M059J (cell line): ENCODE measurements around the gene SERTAD3. TPM values are rescaled to one million over a fixed set of nuclear protein-coding genes. Genes with fewer than 3 reads are reported as not detected.
A peak's percentile ranks its signal among the peaks of the same experiment; 100 is the strongest.
"Not testable (repeated sequence)": the region's sequence is repeated elsewhere in the genome, so short reads cannot be mapped to it uniquely, and the experiment has no call there.

Source experiments
- DNase-seq: peaks from one replicate; pipeline ENCODE4 v3.0.0-alpha.2; 2012; ENCODE audit warnings: low read depth
- total RNA-seq: library from RNA; depleted of rRNA; stranded (reverse); fragments of >200 nt; shearing (Covaris generic); gene quantifications from 2 replicates; pipeline ENCODE4 v1.2.3, GENCODE V29; 2014

SERTAD3 gene
- total RNA-seq, 1 experiment from 2014 or later = 15.9 TPM

GRCh38 chr19:40457953-40458596 lies 13.9 kb upstream of the SERTAD3 start:
- no peak for DNase-seq

- no peak for DNase-seq
Observed at GRCh38 chr19:40457048-40457447, 12.9 kb upstream of the SERTAD3 start.

GRCh38 chr19:40453943-40454342 lies 9.8 kb upstream of the SERTAD3 start:
- peak; percentile 58 for DNase-seq

GRCh38 chr19:40453151-40453735 lies 9.1 kb upstream of the SERTAD3 start:
- DNase-seq = no peak

GRCh38 chr19:40452016-40452415 lies 7.9 kb upstream of the SERTAD3 start:
- no peak for DNase-seq

- DNase-seq = no peak
Observed at GRCh38 chr19:40450664-40451063, 6.5 kb upstream of the SERTAD3 start.

GRCh38 chr19:40449506-40449905 lies 5.4 kb upstream of the SERTAD3 start:
- DNase-seq = no peak

GRCh38 chr19:40446263-40446784 lies 2.2 kb upstream of the SERTAD3 start:
- DNase-seq = no peak

- peak; percentile 33 for DNase-seq
Observed at GRCh38 chr19:40445780-40446262, 1.7 kb upstream of the SERTAD3 start.

GRCh38 chr19:40444825-40445312 lies 734 bp upstream of the SERTAD3 start:
- no peak for DNase-seq

- peak; percentile 98 for DNase-seq
Observed at GRCh38 chr19:40443131-40443999, 770 bp downstream of the SERTAD3 start.

- no peak for DNase-seq
Observed at GRCh38 chr19:40442328-40443130, 1.6 kb downstream of the SERTAD3 start.

- DNase-seq = no peak
Observed at GRCh38 chr19:40441719-40442253, 2.3 kb downstream of the SERTAD3 start.

- DNase-seq = no peak
Observed at GRCh38 chr19:40438284-40438683, 5.9 kb downstream of the SERTAD3 start.

- DNase-seq = peak; percentile 94
Observed at GRCh38 chr19:40433391-40434216, 10.5 kb downstream of the SERTAD3 start.

- DNase-seq = peak; percentile 33
Observed at GRCh38 chr19:40432760-40433159, 11.4 kb downstream of the SERTAD3 start.

- no peak for DNase-seq
Observed at GRCh38 chr19:40431698-40432097, 12.4 kb downstream of the SERTAD3 start.

- DNase-seq = not testable (repeated sequence)
Observed at GRCh38 chr19:40430242-40430641, 13.9 kb downstream of the SERTAD3 start.

GRCh38 chr19:40428197-40428596 lies 15.9 kb downstream of the SERTAD3 start:
- not testable (repeated sequence) for DNase-seq
